Islet of Langerhans (tissue), 1 donor: ENCODE measurements around the gene GRAMD1B.

ENCODE experiments used
- FAIRE-seq: peaks from one replicate; lab custom pipeline; 2011; peaks lifted over from hg19 to GRCh38; lab: Jason Lieb, UNC

Gene GRAMD1B

GRCh38 chr11:123429913-123430720 lies at the start of gene GRAMD1B:
Gene GRAMD1B, plus strand, starts transcription at chr11:123430269. Its CDS starts 524 bp downstream, at chr11:123430793.
- no peak for FAIRE-seq

GRCh38 chr11:123381149-123381548 lies 48.9 kb upstream of the GRAMD1B start:
- FAIRE-seq, result no peak

- FAIRE-seq, result no peak
These were observed 48.1 kb upstream of the GRAMD1B start for GRCh38 chr11:123381817-123382554.

GRCh38 chr11:123382555-123383074 lies 47.5 kb upstream of the GRAMD1B start:
- no peak for FAIRE-seq

GRCh38 chr11:123384116-123384515 lies 46.0 kb upstream of the GRAMD1B start:
- no peak for FAIRE-seq

- FAIRE-seq, result no peak
These were observed 43.1 kb upstream of the GRAMD1B start for GRCh38 chr11:123386796-123387510.

GRCh38 chr11:123388640-123389039 lies 41.4 kb upstream of the GRAMD1B start:
- no peak for FAIRE-seq

GRCh38 chr11:123390146-123390545 lies 39.9 kb upstream of the GRAMD1B start:
- FAIRE-seq, result no peak

- FAIRE-seq, result no peak
These were observed 38.3 kb upstream of the GRAMD1B start for GRCh38 chr11:123391646-123392348.

GRCh38 chr11:123392431-123392830 lies 37.6 kb upstream of the GRAMD1B start:
- FAIRE-seq, result no peak

GRCh38 chr11:123392844-123393243 lies 37.2 kb upstream of the GRAMD1B start:
- FAIRE-seq, result no peak

GRCh38 chr11:123393312-123393927 lies 36.6 kb upstream of the GRAMD1B start:
- no peak for FAIRE-seq

- no peak for FAIRE-seq
These were observed 25.4 kb upstream of the GRAMD1B start for GRCh38 chr11:123404676-123405075.

- FAIRE-seq, result no peak
These were observed 24.9 kb upstream of the GRAMD1B start for GRCh38 chr11:123405123-123405592.

- no peak for FAIRE-seq
These were observed 23.5 kb upstream of the GRAMD1B start for GRCh38 chr11:123406441-123407129.

- FAIRE-seq, result peak; percentile 93
These were observed 22.7 kb upstream of the GRAMD1B start for GRCh38 chr11:123407130-123407995.

GRCh38 chr11:123407996-123408597 lies 22.0 kb upstream of the GRAMD1B start:
- FAIRE-seq, result no peak

GRCh38 chr11:123408619-123409455 lies 21.2 kb upstream of the GRAMD1B start:
- FAIRE-seq, result no peak
